NCI-H146 treated with DMSO at 0.1 percent for 48 hours (cell line): ENCODE measurements around the gene PAX9.
A peak's percentile ranks its signal among the peaks of the same experiment; 100 is the strongest.

Experiments
- DNase-seq: peaks from one replicate; lab custom pipeline; 2025; ENCODE audit not compliant: unreplicated experiment; lab: John Stamatoyannopoulos, UW

PAX9 gene

DNA sequence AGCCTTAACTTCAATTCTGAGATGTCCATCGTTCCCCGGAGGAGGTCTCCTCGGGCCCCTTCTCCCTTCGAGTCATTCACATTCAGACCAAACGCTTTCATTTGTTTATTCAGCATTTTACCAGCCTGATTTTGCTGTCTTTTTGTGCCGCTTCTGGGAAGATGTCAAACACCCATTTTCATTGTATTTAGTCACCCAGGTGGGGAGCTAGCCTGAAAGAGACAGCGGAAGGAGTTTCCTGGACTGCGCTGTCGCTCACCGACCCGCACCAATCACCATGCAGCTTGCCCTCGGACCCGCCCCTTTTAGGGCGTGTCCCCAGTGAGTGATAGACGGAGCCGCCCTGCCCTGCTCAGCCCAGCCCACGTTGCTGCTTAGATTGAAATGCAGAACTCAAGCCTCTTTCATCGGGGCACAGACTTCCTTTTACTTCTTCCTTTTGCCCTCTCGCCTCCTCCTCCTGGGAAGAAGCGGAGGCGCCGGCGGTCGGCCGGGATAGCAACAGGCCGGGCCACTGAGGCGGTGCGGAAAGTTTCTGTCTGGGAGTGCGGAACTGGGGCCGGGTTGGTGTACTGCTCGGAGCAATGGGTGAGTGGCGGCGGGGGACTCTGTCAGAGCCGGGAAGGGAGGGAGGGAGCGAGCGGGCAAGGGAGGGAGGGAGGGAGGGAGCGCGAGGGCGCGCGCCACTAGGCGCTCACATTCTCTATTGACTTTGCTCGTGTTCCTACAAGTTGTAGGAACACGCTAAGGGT, at the start of gene PAX9:
Gene PAX9 (plus strand): TSS at position 355 of the 752 bp plus-strand sequence. CDS start 230 bp downstream, at position 585.
- DNase-seq = peak; percentile 77

DNA sequence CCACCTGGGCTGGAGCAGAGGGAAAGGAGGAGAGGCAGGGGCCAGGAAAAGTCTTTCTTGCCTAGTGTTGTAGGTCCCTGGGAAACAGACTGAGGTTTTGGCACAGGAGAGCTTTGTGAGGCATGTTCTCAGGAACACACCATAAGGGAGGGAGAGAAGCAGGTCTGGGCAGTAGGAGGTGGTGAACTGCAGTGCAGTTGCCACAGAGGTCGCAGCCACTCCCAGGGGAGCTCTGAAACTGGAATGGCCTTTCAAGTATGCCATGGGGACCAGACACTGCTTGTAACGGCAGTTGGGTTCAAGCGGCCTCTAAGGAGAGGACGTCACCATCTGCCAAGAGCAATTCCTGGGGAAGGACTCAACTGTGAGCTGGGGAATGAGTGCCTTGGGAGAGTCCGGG, 43.8 kb upstream of the PAX9 start:
- no peak for DNase-seq

DNA sequence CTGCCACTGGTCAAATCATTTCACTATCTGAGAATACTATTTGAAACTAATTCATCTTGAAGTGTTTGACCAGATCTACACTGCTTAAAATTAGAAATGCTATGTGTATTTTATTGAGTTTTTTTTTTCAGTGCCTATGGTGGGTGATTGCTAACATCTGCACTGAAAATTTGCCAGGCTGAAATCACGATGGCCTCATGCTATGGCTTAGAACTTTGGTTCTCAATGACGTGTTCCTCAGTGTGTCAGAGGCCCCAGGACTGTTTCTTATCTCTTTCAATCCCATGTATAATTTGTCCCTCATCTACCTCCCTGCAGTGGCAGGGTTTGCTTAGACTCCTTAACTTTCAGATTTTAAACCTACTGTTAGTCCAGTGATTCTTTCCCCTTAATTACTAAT, 43.0 kb upstream of the PAX9 start:
- no peak for DNase-seq

DNA sequence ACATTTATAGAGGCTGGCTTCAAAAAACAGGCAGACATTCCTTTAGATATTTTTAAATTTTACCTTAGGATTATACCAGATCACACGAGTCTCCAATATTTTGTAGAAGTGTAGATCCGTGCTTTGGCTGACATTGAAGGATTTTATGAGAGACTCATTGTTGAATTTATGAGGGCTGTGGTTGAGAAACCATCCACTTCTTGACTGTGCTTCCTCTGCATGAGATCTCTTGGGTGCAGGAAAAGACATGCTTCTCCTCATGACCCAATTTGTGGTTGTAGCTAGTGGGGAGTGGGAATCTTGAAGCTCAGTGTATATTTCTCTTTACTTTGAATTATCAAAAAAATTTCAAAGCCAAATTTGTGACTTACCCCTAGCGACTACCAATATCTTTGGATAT, 42.5 kb upstream of the PAX9 start:
- no peak for DNase-seq

DNA sequence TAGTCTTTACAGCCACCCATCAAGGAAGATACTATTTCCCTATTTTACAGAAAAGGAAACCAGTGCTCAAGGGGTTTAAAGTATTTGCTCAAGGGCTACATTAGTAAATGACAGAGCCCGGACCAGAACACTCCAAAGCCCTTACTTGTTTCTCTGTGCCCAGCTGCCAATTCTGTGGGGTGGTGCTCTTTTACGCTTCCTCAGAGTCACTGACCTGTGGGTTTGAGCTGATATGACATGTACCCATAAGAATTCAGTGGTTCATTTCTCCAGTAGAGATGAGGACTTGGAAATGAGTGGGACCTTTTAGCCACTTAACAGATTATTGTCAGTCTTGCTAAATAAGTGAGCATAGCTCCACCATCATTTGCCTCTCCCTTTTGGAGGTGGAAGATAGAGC, 41.8 kb upstream of the PAX9 start:
- no peak for DNase-seq

DNA sequence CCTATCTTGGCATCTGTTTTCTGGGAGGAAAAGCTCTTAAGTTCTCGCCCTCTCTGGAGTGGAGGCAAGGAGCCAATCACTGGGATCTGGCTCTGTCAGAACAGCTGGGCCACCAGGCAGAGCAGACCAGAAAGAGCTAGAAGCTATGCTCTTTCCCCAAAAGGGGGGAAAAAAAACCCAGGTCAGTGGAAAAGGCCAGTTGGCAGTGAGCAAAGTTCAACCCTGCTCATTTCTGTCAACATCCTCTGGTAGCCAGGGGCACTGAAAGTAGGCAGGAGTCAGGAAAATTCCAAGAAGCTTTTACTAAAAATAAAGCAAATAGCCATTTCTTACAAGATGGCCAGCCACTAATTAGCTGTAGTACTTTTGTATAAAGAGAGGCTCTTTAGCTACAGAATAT, 36.6 kb upstream of the PAX9 start:
- no peak for DNase-seq

DNA sequence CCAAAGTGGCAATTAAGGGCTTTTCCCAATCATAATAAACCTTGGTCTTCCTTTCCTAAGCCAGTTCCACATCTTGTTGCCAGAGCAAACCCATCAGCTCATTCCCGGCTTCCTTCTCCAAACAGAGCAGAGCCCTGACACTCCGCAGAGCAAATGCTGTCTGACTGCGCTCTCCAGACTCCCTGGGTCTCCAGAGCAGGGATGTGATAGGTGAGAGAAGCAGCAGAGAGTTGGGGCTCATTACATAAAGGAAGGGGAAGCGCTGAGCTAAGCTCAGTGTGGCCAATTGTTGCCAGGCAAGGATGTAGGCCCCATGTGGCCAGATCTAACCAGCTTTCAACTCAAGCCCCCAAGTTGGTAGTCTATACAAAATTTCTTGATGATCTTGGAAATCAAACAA, 36.2 kb upstream of the PAX9 start:
- DNase-seq = no peak

DNA sequence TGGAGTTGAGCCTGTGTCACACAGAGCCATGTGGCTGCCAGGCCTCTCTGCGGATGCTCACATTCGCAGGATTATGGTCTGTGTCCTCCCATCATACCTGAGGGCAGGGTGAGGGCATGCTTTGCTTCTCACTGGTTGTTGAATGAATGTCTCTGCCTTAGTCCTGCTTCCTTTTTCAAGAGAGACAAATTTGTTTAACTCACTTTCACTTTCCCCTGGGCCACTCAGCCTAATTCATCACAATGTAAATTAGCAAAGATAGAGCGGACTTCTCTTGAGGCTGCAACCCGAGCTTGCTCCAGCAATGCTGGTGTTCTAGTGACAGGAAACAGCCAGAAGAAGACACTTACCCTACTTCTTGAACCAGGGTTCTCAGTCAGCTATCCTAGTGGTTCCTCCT, 35.5 kb upstream of the PAX9 start:
- DNase-seq = no peak

DNA sequence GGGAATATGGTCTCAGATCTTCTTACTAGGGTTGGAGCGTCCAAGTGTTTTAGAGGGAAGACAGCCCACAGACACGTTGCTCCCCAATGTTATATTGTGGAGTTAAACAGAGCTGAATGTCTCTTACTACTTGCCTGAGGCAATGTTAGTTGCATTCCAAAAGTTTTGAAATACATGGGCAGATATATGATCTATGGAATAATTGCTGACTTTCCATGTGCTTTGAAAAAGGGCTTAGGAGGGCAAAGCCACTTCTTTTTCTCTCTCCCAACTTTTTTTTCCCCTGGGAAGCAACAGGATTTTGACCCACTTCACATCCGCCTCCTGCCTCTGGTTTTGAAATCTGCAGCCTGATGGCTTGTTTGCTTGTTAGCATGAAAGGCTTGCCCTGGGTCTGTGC, 33.7 kb upstream of the PAX9 start:
- no peak for DNase-seq

DNA sequence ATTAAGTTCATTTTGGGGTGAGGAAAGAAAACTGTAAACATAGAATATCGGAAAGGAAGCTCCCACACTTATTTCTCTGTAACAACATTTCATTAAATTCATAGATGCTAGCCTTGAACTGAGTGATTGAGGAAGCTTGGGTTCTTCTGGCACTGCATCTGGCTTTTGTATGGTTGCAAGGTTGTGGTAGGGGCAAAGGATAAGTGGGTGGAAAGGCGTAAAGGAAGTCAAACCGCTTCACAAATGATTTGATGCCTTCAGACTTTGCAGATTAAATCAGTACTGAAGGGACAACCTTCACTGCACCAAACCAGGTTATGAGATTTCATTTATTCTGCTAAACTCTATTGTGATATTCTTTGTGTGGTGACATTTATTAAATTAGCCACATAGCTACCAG, 28.1 kb upstream of the PAX9 start:
- DNase-seq = no peak

DNA sequence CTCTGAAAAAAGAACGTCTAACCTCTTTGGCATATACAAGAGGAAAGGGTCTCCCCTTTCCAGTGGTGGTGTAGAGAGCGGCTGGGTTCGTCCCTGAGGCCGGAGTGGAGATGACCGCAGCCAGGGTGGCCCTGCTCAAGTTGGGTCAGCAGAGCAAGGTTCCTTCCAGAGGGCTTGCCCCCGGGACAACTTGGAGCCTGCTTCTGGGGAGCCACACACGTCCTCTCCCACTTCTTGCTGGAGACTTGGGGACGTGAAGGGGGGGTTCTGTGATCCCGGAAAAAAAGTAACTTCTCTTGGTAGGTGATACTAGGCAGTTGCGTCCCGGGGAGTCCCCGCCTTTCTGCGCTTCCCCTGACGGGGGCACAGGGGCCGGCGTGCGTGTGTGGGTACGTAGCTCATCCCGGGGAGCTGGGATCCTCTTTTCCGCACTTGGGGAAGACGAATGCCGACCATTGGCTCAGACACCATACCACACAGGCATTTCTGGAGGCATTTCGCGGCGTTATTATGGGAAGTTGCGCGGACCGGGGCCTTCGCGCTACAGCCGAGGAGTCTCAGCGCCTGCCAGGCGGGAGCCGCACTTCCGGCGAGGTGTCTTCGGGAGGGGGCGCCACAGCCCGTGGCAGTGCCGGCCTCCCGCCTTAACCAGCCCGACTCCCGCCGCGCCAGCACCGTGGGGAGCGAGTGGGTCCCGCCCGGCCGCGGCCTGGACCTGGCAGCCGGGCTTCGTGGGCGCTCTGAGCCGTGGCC, 14.8 kb upstream of the PAX9 start:
- no peak for DNase-seq

DNA sequence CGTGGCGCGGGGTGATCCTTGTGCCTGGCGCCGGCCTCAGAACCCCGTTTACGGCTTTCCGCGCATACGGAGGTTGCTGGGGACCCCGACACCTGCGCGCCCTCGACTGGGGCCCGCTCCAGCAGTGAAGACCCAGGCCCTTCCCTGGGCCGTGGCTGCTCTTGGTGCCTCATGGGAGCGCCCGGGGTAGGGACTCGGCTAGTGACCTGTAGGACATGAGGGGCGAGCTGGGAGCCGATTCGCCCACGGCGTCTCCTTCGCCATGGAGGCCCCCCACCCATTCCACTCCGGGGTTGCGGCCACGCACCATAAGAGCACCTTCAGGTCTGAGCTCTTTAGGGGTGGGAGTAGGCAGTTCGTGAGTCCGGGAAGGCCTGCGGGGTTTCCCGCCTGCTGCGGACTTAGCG, 14.2 kb upstream of the PAX9 start:
- DNase-seq = no peak

DNA sequence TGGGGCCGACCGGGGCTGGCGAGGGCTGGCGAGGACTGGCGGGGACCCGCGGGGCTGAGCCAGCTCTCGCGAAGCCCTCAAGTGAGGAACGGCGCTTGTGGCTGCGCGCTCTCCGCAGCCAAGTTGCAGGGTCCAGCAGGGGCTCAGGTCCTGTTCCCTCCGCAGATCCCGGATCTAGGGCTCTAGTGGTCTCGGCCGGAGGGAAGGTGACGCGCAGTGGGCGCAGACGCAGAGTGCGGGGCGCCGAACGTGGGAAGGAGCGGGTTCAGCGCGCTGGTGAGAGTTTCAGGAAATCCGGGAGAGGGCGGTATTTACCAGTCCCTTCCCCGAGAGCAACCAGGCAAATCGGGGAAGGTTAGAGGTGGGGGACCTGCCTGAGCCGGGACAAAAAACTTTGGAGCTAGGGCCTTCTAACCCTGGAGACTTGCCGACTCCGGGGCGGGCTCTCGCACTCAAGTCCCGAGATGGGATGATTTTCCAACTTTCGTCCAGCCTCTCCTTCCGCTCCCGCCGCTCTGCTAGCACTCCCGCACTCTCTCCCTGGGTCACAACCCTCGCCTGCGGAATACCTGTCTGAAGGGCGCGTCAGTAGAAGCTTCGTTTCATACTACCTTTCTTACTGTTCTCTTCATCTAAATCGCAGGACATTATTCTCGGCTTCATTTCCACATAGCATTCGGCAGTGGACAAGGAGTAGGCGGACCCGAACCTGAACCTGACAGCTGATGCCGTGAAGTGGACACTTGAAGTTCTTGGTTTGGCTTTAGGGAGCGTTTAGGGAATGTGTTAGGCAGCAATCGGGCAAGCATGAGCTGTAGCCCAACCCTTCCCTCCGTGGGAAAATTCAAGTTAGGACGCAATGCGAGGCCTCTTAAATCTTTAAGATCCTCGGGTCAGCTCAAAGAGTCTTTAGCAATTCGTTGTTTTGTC, 13.6 kb upstream of the PAX9 start:
- peak; percentile 42 for DNase-seq

DNA sequence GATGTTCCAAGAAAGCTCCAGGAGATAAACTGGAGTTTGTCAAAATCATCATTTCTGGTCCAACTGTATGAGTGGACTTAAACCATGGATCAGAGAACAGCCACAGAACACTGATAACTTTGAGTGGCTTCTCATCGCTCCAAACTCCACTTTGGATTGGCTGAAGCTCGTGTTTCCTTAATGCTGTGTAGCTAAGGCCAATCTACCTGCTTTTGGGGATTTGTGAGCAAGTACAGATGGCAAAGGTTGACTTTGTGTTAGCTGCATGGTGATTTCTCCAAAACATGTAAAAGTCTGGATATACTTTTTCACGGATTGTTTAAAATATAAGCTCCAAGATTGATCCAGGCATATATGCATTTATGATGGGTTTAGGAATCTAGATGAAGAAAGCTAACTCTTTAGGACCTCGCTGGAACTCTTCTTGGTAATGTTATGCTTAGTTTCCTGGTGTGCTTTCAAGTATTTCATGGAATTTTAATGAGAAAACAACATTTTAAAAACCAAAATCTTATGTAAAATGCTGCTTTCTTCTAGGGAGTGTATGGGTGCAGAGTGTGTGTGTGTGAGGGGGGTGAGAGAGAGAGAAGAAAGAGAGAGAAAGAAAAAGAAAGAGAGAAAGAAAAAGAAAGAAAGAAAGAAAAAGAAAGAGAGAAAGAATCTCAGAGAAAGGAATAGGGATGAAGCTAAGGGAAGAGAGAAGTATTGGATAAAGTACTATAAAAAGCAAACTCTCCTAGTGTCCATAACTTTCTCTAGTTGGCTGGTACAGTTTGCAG, 11.6 kb upstream of the PAX9 start:
- DNase-seq = no peak

DNA sequence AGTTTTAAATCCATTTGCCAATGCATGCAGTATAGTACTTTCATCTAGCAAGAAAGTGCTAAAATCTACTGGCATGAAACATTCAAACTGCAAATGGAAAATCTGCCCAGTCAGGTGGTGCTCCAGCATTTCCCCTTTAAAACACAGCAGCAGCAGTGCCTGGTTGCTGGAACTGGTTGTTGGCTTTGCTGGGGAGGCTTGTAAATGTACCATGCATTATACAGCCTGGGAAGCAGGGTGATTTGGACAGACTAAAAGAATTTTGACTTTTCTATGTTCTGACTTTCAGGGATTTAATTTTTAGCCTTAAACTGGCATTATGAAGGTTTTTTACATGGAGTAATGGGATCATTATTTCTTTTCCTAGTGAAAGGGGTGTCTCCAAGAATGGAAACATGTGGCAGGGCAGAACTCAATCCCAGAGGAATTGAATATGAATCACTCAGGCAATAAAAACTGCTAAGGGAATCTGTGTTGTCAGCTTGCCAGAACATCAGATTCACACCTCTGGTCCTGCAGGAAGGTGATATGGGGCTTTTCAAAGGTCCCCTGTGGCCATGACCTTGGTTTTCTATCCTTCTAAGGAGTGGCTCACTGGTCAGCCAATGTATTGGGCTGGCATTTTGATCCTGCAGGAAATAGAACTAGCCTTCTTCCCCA, 9.0 kb upstream of the PAX9 start:
- no peak for DNase-seq

DNA sequence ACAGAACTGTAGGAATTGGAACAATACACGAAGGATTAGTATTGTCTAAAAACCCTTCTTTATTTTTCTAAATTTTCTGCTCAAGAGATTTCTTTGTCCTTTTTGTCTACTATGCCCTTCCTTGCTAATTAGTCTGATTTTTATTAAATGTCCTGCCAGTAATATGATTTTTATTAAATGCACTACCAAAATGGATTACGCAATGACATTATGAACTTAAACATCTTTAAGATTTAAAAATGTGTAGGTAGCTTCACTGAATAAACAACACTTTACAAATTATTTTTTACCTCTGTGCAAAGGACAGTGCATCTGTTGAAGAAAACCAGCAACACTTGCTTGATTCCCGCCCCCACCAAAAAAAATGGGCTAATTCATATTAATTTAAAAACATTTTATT, 8.2 kb upstream of the PAX9 start:
- no peak for DNase-seq

DNA sequence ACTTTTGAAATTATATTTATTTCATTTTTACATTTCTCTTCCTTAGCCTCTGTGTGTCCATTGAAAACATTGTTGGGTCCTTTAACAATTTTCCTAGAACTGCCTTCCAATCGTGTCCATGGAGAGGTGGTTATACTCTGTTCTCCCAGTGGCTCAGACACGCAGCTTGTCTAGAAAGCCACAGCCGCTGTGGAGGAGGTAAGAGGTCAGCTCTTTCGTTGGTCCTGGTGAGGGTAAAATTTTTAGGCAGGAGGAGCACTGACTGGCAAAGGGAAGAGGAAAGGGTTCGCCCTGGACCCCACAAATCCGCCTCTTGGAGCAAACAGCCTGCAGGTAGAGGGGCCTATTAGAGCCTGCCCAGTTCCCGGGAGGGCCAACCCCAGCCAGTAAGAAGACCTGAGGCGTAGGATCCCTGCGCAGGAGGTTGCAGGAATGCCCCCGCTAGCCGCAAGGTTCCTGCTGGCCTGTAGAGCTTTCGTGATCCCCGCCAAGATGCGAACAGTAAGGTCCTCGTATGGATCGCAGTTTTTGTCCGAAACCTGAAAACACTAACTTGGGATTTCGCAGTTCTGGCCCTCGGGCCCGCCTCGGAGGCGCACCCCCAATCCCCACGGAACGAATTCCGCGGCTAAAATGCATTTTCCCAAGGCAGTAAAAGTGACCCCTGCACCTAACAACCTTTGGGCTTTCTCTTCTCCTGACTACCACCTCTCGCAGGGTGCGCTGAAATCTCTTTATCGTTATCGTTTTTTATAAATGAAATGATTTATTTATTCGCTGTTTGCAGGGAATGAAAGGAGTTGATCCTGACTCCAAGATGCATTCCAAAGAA, 7.5 kb upstream of the PAX9 start:
- no peak for DNase-seq

DNA sequence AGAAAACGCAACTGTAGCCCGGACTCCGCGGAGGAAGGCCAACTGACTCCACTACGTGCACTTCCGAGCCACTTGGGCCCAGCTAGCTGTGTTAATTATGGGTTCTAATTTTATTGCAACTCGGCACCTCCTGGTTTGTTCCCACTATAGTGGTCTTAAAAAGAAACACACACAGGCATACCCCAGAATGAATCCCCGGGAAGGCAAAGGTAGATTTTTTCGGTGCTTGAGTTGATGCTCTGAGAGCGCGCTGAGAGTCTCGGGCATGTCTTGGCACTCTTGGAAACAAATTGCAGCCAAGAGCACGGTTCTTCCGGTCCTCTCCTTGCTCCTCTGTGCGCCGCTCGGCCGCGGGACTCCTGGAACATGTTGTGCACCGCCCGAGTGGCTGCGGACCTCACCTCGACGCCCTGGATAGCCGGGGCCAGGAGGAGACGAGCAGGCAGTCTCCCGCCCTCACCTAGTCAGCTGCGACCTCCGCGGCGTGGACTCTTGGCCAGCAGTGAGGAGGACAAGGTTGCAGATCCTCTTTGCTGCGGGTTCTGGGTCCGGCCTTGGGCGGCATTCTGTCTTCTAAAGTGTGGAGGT, 6.8 kb upstream of the PAX9 start:
- no peak for DNase-seq

DNA sequence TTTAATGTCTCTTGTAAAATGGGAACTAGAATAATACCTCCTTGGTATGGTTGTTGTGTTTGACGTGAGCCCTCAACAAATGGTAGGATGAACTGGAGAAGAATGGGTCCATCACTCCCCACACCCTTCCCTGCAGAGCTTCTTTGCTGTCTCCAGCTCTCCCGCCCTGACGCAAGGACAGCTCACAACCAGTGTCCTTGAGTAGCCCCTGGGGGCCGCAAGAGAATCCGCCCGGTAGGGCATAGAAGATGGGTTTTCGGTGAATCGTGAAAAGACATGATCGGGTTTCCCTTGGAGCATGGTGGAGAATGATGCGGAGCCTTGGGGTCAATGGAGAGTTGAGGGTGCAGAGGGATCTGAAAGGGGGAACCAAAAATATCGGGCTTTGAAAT, 6.1 kb upstream of the PAX9 start:
- no peak for DNase-seq
